Activated CD8-positive, alpha-beta memory T cell treated with anti-CD3 and anti-CD28 coated beads for 48 hours (primary cell): ENCODE data around the gene RHOD.
A peak's percentile ranks its signal among the peaks of the same experiment; 100 is the strongest.

ENCODE experiments used
- DNase-seq, 3 experiments: peaks; one replicate each; pipeline ENCODE4 v3.0.0-alpha.2; 2020; ENCODE audit warnings: low read depth in 2 of 3, low spot score in 2 of 3

RHOD gene

DNA sequence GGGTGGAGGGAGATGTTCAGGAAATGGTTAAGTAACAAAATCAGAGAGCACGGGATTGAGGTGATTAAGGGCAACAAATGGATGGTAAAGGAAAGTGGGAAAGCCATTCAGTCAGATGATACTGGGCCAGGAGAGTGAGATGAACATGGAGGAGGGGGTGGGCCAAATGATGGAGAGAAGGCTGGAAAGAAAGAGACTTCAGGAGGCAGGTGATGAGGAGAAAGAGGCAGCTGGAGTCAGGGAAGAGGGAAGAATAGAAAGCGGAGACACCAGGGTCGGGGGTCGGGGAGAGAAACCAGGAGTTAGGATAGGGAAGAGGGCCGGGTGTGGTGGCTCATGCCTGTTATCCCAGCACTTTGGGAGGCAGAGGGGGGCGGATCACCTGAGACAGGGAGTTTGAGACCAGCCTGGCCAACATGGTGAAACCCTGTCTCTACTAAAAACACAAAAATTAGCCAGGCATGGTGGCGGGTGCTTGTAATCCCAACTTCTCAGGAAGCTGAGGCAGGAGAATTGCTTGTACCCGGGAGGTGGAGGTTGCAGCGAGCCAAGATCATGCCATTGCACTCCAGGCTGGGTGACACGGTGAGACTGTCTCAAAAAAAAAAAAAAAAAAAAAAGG, 57.7 kb downstream of the RHOD start:
- DNase-seq, result no peak

DNA sequence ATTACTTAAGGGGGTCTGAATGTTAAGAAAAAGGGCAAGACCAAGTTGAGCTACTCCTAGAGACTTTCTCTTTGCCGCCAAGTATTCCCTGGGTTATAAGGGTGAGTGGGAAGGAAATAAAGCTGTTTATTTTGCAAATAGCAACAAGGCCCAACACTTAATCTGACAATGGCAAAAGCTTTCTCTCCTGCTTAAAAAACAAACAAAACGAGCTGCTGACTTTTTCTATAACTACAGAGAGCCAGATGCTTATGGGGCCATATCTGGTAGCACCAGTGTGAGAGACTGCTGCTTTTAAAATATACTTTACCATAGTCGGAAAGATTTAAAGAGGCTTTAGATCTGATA, 60.1 kb downstream of the RHOD start:
- no peak for DNase-seq

DNA sequence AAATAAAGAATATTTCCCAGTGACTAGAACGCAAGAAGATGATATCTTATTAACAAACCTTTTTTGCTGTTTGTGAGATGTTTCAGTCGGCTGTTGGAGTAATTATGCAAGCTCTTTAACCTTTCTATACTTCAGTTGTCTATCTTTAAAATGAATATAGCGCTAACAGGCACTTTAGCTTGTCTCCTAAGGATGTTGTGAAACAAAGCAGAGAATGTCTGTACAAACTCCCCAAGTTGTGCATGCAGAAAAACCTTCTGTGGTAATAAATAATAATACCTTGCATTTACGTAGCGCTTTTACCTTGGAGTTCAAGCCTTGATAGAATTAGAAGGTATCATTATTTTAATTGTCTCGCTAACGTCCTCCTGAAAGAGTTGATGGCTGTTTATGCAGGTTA, 60.5 kb downstream of the RHOD start:
- DNase-seq, result no peak

- DNase-seq, result no peak
These were observed 61.1 kb downstream of the RHOD start for GRCh38 chr11:67117672-67118180.

GRCh38 chr11:67118181-67118766, 61.6 kb downstream of the RHOD start:
- DNase-seq, result peak in 1 of 3 experiments; percentile 43

- DNase-seq, result peak; percentile 88 to 98 (median 93)
These were observed 62.3 kb downstream of the RHOD start, which contains the start of gene KDM2A for GRCh38 chr11:67118801-67119584. TSS of gene KDM2A (plus strand) at chr11:67119263. CDS start at chr11:67121317, 2,054 bp downstream.

- DNase-seq, result no peak
These were observed 63.1 kb downstream of the RHOD start for GRCh38 chr11:67119585-67120391.

DNA sequence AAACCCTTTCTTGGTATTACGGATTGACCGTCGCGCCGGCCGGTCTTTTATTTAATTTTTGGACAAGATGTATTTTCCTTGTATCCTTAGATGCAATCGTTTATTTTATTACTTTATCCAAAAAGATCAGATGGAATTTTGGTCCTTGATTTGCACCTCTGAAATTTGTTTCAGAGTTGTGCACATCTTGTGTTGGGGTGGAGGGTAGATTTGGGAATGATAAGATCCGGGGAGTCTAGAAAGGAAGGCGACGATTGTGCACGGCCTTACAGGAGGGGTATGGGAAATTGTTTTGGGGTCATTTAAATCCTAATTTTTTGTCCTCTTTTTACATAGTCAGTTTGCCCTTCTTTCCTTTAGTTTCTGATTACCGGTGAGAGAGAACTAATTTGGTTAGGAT, 63.8 kb downstream of the RHOD start:
- DNase-seq, result no peak

DNA sequence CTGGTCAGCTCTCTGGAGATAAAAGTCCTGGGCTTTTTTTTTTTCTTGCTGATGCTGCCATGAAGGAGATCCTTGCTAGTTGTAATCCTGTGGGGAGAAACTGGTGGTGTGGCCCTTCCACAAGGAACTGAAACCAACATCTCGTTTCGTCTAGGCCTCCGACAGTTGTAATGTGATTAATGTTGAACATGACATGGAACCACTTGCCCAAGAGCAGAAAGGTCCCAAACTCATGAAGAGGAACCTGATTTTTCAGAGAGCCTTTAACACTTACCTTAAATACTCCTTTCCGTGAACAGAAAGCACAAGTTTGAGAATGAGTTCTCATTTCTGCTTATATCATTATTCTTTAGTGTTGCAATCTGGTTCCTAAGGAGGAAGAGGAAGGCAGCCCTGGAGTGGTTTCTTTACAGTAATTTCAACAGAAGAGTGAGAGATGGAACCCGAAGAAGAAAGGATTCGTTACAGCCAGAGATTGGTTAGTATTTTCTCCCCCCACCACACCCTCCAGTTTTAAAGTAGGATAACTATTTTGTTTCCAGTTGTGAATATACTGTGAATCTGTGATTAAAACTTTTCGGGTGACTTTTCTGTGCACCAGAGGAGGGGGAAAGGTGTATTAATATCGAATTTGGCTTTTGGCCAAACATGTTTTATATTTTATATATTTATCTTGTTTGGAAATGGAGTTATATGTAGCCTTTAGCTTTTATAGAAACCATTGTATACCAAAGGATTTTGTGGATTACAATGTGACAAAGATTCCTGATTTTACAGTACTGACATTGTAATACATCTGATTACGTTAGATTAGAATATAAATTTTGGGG, 64.4 kb downstream of the RHOD start:
- no peak for DNase-seq
